Measurements from ENCODE around the gene MTPN. TPM values are rescaled to one million over a fixed set of nuclear protein-coding genes. Genes with fewer than 3 reads are reported as not detected.
A peak's percentile ranks its signal among the peaks of the same experiment; 100 is the strongest.

Gene MTPN
- total RNA-seq, 1 donor, result 172 TPM

- DNase-seq (ENCODE audit: low read depth), result no peak
- TF ChIP-seq CTCF (IDR thresholded peaks at IDR 0.05; ENCODE audit: insufficient read depth, low read length), result no peak
Observed at GRCh38 chr7:136000288-136000913, 23.2 kb upstream of the MTPN start.

GRCh38 chr7:135998081-135998480, 20.9 kb upstream of the MTPN start:
- TF ChIP-seq CTCF (IDR thresholded peaks at IDR 0.05; ENCODE audit: insufficient read depth, low read length), result no peak
- DNase-seq (ENCODE audit: low read depth), result no peak
- H3K4me3 ChIP-seq (ENCODE audit: low read depth, low read length), result no peak overlapping the region

More at GRCh38 chr7:136000288-136000913, 23.2 kb upstream of the MTPN start:
- no peak overlapping the region for H3K4me3 ChIP-seq (ENCODE audit: low read depth, low read length)

DNA sequence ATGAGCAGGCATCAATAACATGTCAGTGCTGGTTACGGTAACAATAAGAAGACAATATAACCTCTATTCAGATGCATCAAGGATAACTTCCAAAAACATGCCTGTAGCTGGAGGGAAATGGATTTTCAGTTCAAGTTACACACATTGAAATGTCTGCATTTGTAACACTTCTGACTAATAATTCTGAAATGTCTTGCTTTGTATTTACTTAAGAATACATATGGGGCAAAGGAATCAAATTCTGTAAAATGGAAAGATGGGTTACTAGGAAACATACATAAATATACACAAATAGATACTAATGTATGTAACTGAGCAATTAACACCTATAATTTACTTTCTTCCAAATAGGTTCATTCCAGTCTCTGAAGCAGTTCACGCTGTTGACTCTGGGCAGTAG, 18.6 kb upstream of the MTPN start:
- DNase-seq (ENCODE audit: low read depth), result no peak
- H3K4me3 ChIP-seq (ENCODE audit: low read depth, low read length), result no peak overlapping the region
- no peak for TF ChIP-seq CTCF (IDR thresholded peaks at IDR 0.05; ENCODE audit: insufficient read depth, low read length)

GRCh38 chr7:135994466-135995205, 17.5 kb upstream of the MTPN start:
- no peak for TF ChIP-seq CTCF (IDR thresholded peaks at IDR 0.05; ENCODE audit: insufficient read depth, low read length)
- peak; percentile 54 for DNase-seq (ENCODE audit: low read depth)
- no peak overlapping the region for H3K4me3 ChIP-seq (ENCODE audit: low read depth, low read length)

- TF ChIP-seq CTCF (IDR thresholded peaks at IDR 0.05; ENCODE audit: insufficient read depth, low read length), result no peak
- H3K4me3 ChIP-seq (ENCODE audit: low read depth, low read length), result no peak overlapping the region
- no peak for DNase-seq (ENCODE audit: low read depth)
Observed at GRCh38 chr7:135993950-135994349, 16.8 kb upstream of the MTPN start.

DNA sequence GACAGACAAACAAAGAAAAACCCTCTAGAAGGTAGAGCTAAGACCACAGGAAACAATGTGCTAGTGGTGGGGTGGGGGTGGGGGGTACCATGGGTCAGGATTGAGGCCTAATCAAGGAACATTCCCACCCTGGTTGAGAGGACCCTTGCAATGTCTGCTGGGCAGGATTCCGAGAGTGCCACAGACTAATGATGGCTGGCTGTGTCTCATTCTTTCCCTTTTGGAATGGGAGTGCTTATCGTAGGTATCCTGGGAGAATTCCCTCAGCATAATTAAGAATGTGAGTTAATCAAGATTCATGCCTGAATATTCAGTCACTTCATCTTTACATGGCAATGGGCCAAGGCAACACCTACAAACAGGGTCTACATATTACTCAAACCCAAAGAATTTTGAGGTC, 14.7 kb upstream of the MTPN start:
- DNase-seq (ENCODE audit: low read depth), result no peak
- no peak overlapping the region for H3K4me3 ChIP-seq (ENCODE audit: low read depth, low read length)
- TF ChIP-seq CTCF (IDR thresholded peaks at IDR 0.05; ENCODE audit: insufficient read depth, low read length), result no peak
